Breast epithelium (tissue), 4 donors: ENCODE data around the gene SLC26A9. TPM values are rescaled to one million over a fixed set of nuclear protein-coding genes. Genes with fewer than 3 reads are reported as not detected.

Experiments used
- DNase-seq, 2 donors: peaks; one replicate each; pipeline ENCODE4 v3.0.0-alpha.2; 2019; ENCODE audit warnings: low spot score in 2 of 2
- H3K27ac ChIP-seq, 2 donors: fragments of 200-600 bp; sonication (generic) in 1 of 2; one replicate each; pipeline ENCODE4 v1.5.1; 2016 to 2019; ENCODE audit warnings: mild to moderate bottlenecking in 1 of 2
- H3K27me3 ChIP-seq, 2 donors: fragments of 200-600 bp; sonication (generic) in 1 of 2; one replicate each; pipeline versions ENCODE4 v1.5.1 to v1.6.0; 2017 to 2019; ENCODE audit warnings: control low read depth in 1 of 2, mild to moderate bottlenecking in 1 of 2
- H3K36me3 ChIP-seq: fragments of 200-600 bp; one replicate; pipeline ENCODE4 v1.5.1; 2019
- H3K4me1 ChIP-seq, 2 donors: fragments of 200-600 bp; sonication (generic); one replicate each; pipeline ENCODE4 v1.5.1; 2016 to 2019; ENCODE audit warnings: control low read depth in 1 of 2
- H3K4me3 ChIP-seq, 3 donors: fragments of 200-600 bp; sonication (generic); 1 replicate in 2 of 3; 2 replicates in 1 of 3; pipeline ENCODE4 v1.5.1; 2016 to 2019; ENCODE audit warnings: mild to moderate bottlenecking in 3 of 3, moderate library complexity in 2 of 3
- H3K9me3 ChIP-seq, 2 donors: fragments of 200-600 bp; sonication (generic) in 1 of 2; one replicate each; pipeline ENCODE4 v1.5.1; 2016 to 2019; ENCODE audit warnings: control low read depth in 1 of 2
- CTCF ChIP-seq, 3 donors: fragments of 450-650 bp; IDR thresholded peaks; one replicate each; pipeline ENCODE4 v1.5.1; 2016 to 2017; ENCODE audit warnings: antibody characterized with exemption in 3 of 3, mild to moderate bottlenecking in 3 of 3, moderate library complexity in 3 of 3
- POLR2A ChIP-seq: fragments of 450-650 bp; IDR thresholded peaks from one replicate; pipeline ENCODE4 v1.6.1; 2016; ENCODE audit warnings: antibody characterized with exemption, mild to moderate bottlenecking, moderate library complexity
- POLR2AphosphoS5 ChIP-seq, 3 donors: sonication (generic); formaldehyde crosslinking; IDR thresholded peaks; one replicate each; pipeline ENCODE4 v1.6.1; 2017; ENCODE audit warnings: antibody characterized with exemption in 3 of 3
- intact Hi-C: fragments of 100-400 bp; cut with DNase I; formaldehyde crosslinking; loops from one replicate; pipeline ENCODE4 v1.15.1; 2023; ENCODE audit warnings: low total_unique reads
- total RNA-seq, 3 donors: library from RNA; depleted of rRNA; stranded (reverse); fragments of >200 nt; gene quantifications; one replicate each; pipeline ENCODE4 v1.1.0, GENCODE V29; 2016

SLC26A9 gene
- total RNA-seq, 3 donors from 2014 or later: not detected

- DNase-seq: no peak
- Histone ChIP-seq H3K36me3 (no peaks in the 10 kb centered on the region), H3K27ac (no peak overlapping the region), H3K9me3 (no peaks in the 10 kb centered on the region), H3K27me3 (no peaks in the 10 kb centered on the region), H3K4me3 (no peak overlapping the region), H3K4me1 (no peaks in the 10 kb centered on the region)
- intact Hi-C loops: loop anchor here (10.0 kb wide), 1 partner anchor 176 kb away; no protein-coding TSS in a partner anchor
- TF ChIP-seq CTCF (IDR thresholded peaks at IDR 0.05) (no peak), POLR2A (no peak), POLR2AphosphoS5 (IDR thresholded peaks at IDR 0.05) (no peak)
Measured at GRCh38 chr1:205970486-205970885, 27.2 kb upstream of the SLC26A9 start.

- intact Hi-C loops: no loop called here
- H3K36me3 ChIP-seq: no peaks in the 10 kb centered on the region
- H3K9me3 ChIP-seq: no peaks in the 10 kb centered on the region
- TF ChIP-seq CTCF (IDR thresholded peaks at IDR 0.05) (no peak), POLR2A (no peak), POLR2AphosphoS5 (IDR thresholded peaks at IDR 0.05) (no peak)
- H3K27me3 ChIP-seq: no peaks in the 10 kb centered on the region
- no peak for DNase-seq
- H3K4me3 ChIP-seq: no peak overlapping the region
- no peak overlapping the region for H3K27ac ChIP-seq
- H3K4me1 ChIP-seq: no peaks in the 10 kb centered on the region
Measured at GRCh38 chr1:205969229-205969628, 26.0 kb upstream of the SLC26A9 start.

GRCh38 chr1:205967554-205968335 lies 24.5 kb upstream of the SLC26A9 start:
- intact Hi-C loops: no loop called here
- no peak for DNase-seq
- TF ChIP-seq POLR2A (no peak), POLR2AphosphoS5 (IDR thresholded peaks at IDR 0.05) (no peak), CTCF (IDR thresholded peaks at IDR 0.05) (no peak)

GRCh38 chr1:205965036-205965884 lies 22.0 kb upstream of the SLC26A9 start:
- TF ChIP-seq POLR2AphosphoS5 (IDR thresholded peaks at IDR 0.05): no peak
- no peak for TF ChIP-seq CTCF (IDR thresholded peaks at IDR 0.05)
- TF ChIP-seq POLR2A: no peak
- DNase-seq: no peak
- no peaks in the 10 kb centered on the region for H3K4me1 ChIP-seq
- H3K9me3 ChIP-seq: no peaks in the 10 kb centered on the region
- H3K4me3 ChIP-seq: no peak overlapping the region
- no peaks in the 10 kb centered on the region for H3K36me3 ChIP-seq
- H3K27ac ChIP-seq: no peak overlapping the region
- no peaks in the 10 kb centered on the region for H3K27me3 ChIP-seq
- intact Hi-C loops: no loop called here

More at GRCh38 chr1:205967554-205968335, 24.5 kb upstream of the SLC26A9 start:
- H3K9me3 ChIP-seq: no peaks in the 10 kb centered on the region
- H3K4me1 ChIP-seq: no peaks in the 10 kb centered on the region
- H3K4me3 ChIP-seq: no peak overlapping the region
- no peaks in the 10 kb centered on the region for H3K27me3 ChIP-seq
- H3K27ac ChIP-seq: peak overlapping the region; percentile 15 to 78
- H3K36me3 ChIP-seq: no peaks in the 10 kb centered on the region
